H9 (cell line): ENCODE results near the gene PCLAF. TPM values are rescaled to one million over a fixed set of nuclear protein-coding genes. Genes with fewer than 3 reads are reported as not detected.

Source experiments
- DNase-seq: peaks from one replicate; pipeline ENCODE4 v3.0.0-alpha.2; 2017
- H2AFZ ChIP-seq: one replicate; pipeline ENCODE4 v1.6.1; 2013; ENCODE audit warnings: mild to moderate bottlenecking, low read length, control low read depth, moderate library complexity
- H2AK5ac ChIP-seq: 2 replicates; pipeline ENCODE4 v1.6.1; 2013; ENCODE audit warnings: low read length, control low read depth, mixed read lengths; ENCODE audit not compliant: insufficient read length
- H2BK120ac ChIP-seq: one replicate; pipeline ENCODE4 v1.6.1; 2013; ENCODE audit warnings: low read depth, mild to moderate bottlenecking, low read length, control low read depth, inconsistent platforms; ENCODE audit not compliant: poor library complexity, severe bottlenecking
- H2BK12ac ChIP-seq: 2 replicates; pipeline ENCODE4 v1.6.1; 2013; ENCODE audit warnings: low read length, control low read depth, mixed read lengths, low read depth; ENCODE audit not compliant: insufficient read length
- H2BK15ac ChIP-seq: 2 replicates; pipeline ENCODE4 v1.6.1; 2013; ENCODE audit warnings: low read depth, low read length, control low read depth
- H2BK20ac ChIP-seq: one replicate; pipeline ENCODE4 v1.6.1; 2013; ENCODE audit warnings: low read depth, mild to moderate bottlenecking, low read length, control low read depth, inconsistent platforms; ENCODE audit not compliant: poor library complexity, severe bottlenecking
- H2BK5ac ChIP-seq: 2 replicates; pipeline ENCODE4 v1.6.1; 2013; ENCODE audit warnings: low read length, control low read depth, mixed read lengths; ENCODE audit not compliant: insufficient read length
- H3K14ac ChIP-seq: 2 replicates; pipeline ENCODE4 v1.6.1; 2013; ENCODE audit warnings: low read length, control low read depth; ENCODE audit not compliant: insufficient read depth
- H3K18ac ChIP-seq: 2 replicates; pipeline ENCODE4 v1.6.1; 2013; ENCODE audit warnings: low read depth, mild to moderate bottlenecking, mixed read lengths, low read length, control low read depth; ENCODE audit not compliant: insufficient read length
- H3K23ac ChIP-seq: 2 replicates; pipeline ENCODE4 v1.6.1; 2013; ENCODE audit warnings: low read length, control low read depth, mixed read lengths, low read depth; ENCODE audit not compliant: insufficient read length
- H3K23me2 ChIP-seq: 2 replicates; pipeline ENCODE4 v1.6.1; 2013; ENCODE audit warnings: low read depth, mild to moderate bottlenecking, mixed read lengths, low read length, control low read depth; ENCODE audit not compliant: insufficient read length, poor library complexity, severe bottlenecking
- H3K27ac ChIP-seq: 2 replicates; pipeline ENCODE4 v1.5.1; 2013; ENCODE audit warnings: low read length, control low read depth, mixed read lengths, low read depth; ENCODE audit not compliant: insufficient read length
- H3K27me3 ChIP-seq: 2 replicates; pipeline ENCODE4 v1.6.1; 2013; ENCODE audit warnings: low read length, control low read depth, inconsistent platforms; ENCODE audit not compliant: insufficient read depth
- H3K4ac ChIP-seq: 2 replicates; pipeline ENCODE4 v1.6.1; 2013; ENCODE audit warnings: low read depth, mild to moderate bottlenecking, control low read depth, inconsistent platforms, low read length, moderate library complexity
- H3K4me1 ChIP-seq: 2 replicates; pipeline ENCODE4 v1.6.1; 2013; ENCODE audit warnings: low read length, control low read depth, inconsistent platforms; ENCODE audit not compliant: insufficient read depth
- H3K4me2 ChIP-seq: 2 replicates; pipeline ENCODE4 v1.6.1; 2013; ENCODE audit warnings: low read length, control low read depth, mixed read lengths; ENCODE audit not compliant: insufficient read length, insufficient read depth
- H3K56ac ChIP-seq: 2 replicates; pipeline ENCODE4 v1.6.1; 2013; ENCODE audit warnings: low read depth, mild to moderate bottlenecking, mixed read lengths, low read length, control low read depth; ENCODE audit not compliant: insufficient read length
- H3K79me1 ChIP-seq: 2 replicates; pipeline ENCODE4 v1.6.1; 2013; ENCODE audit warnings: low read depth, mild to moderate bottlenecking, moderate library complexity, low read length, control low read depth, inconsistent platforms; ENCODE audit not compliant: insufficient read depth, poor library complexity, severe bottlenecking
- H3K79me2 ChIP-seq: 2 replicates; pipeline ENCODE4 v1.6.1; 2013; ENCODE audit warnings: low read length, control low read depth, inconsistent platforms; ENCODE audit not compliant: insufficient read depth
- H3K9ac ChIP-seq: 2 replicates; pipeline ENCODE4 v1.6.1; 2013; ENCODE audit warnings: low read length, control low read depth, mixed read lengths; ENCODE audit not compliant: insufficient read length; ENCODE audit errors: extremely low read depth
- H3K9me3 ChIP-seq: one replicate; pipeline ENCODE4 v1.6.1; 2013; ENCODE audit warnings: low read depth, low read length, inconsistent platforms; ENCODE audit not compliant: control insufficient read depth
- H3T11ph ChIP-seq: one replicate; pipeline ENCODE4 v1.6.1; 2013; ENCODE audit warnings: mild to moderate bottlenecking, low read length, control low read depth, inconsistent platforms
- H4K20me1 ChIP-seq: one replicate; pipeline ENCODE4 v1.6.1; 2013; ENCODE audit not compliant: control insufficient read depth, insufficient read length, insufficient read depth
- H4K5ac ChIP-seq: 2 replicates; pipeline ENCODE4 v1.6.1; 2013; ENCODE audit warnings: low read depth, mild to moderate bottlenecking, mixed read lengths, low read length, control low read depth; ENCODE audit not compliant: insufficient read length
- H4K8ac ChIP-seq: replicated peaks from 2 replicates; pipeline ENCODE4 v1.6.1; 2013; ENCODE audit warnings: low read length, control low read depth, mixed read lengths, low read depth; ENCODE audit not compliant: insufficient read length
- H4K91ac ChIP-seq: 2 replicates; pipeline ENCODE4 v1.6.1; 2013; ENCODE audit warnings: low read depth, mild to moderate bottlenecking, moderate library complexity, mixed read lengths, low read length, control low read depth; ENCODE audit not compliant: insufficient read length
- H3K27ac Mint-ChIP-seq, 3 experiments: 2 replicates in 2 of 3; 3 replicates in 1 of 3; pipeline ENCODE4 v1.8.0; 2020 to 2021; ENCODE audit warnings: mixed read lengths in 3 of 3, mild to moderate bottlenecking in 1 of 3, moderate library complexity in 1 of 3
- H3K27me3 Mint-ChIP-seq: 2 replicates; pipeline ENCODE4 v1.8.0; 2021; ENCODE audit warnings: low read depth, mild to moderate bottlenecking, moderate library complexity, mixed read lengths
- H3K36me3 Mint-ChIP-seq, 3 experiments: 2 replicates in 2 of 3; 3 replicates in 1 of 3; pipeline ENCODE4 v1.8.0; 2020 to 2021; ENCODE audit warnings: low read depth in 3 of 3, mixed read lengths in 3 of 3; ENCODE audit not compliant: insufficient read depth in 1 of 3
- H3K4me1 Mint-ChIP-seq, 2 experiments: 2 replicates each; pipeline ENCODE4 v1.8.0; 2020; ENCODE audit warnings: mixed read lengths in 2 of 2
- H3K4me3 Mint-ChIP-seq, 2 experiments: 2 replicates in 1 of 2; 3 replicates in 1 of 2; pipeline ENCODE4 v1.8.0; 2020 to 2021; ENCODE audit warnings: mild to moderate bottlenecking in 2 of 2, mixed read lengths in 2 of 2, moderate library complexity in 1 of 2
- H3K9me3 Mint-ChIP-seq, 2 experiments: 2 replicates in 1 of 2; 3 replicates in 1 of 2; pipeline ENCODE4 v1.8.0; 2020; ENCODE audit warnings: mild to moderate bottlenecking in 2 of 2, mixed read lengths in 2 of 2, moderate library complexity in 1 of 2
- CTCF ChIP-seq: fragments of 200-600 bp; sonication (generic); conservative IDR thresholded peaks from 3 replicates; pipeline ENCODE4 v1.8.0; 2021; ENCODE audit warnings: antibody characterized with exemption, mild to moderate bottlenecking
- WGBS: extraction: QIAGEN DNeasy Blood & Tissue Kit; methylation state at CpG from one replicate; pipeline ENCODE4 v1.1.7; 2013; ENCODE audit warnings: missing lambda C conversion rate, low lambda C conversion rate, mixed read lengths; ENCODE audit not compliant: insufficient read length; ENCODE audit errors: extremely low coverage; 5-methylcytosine and 5-hydroxymethylcytosine counted together
- total RNA-seq: library from RNA; stranded (reverse); gene quantifications from 2 replicates; pipeline ENCODE4 v1.2.1, GENCODE V29; 2021

Gene PCLAF
- total RNA-seq, 1 experiment from 2014 or later = 65.6 TPM

- no peak overlapping the region for H3T11ph ChIP-seq
- H4K8ac ChIP-seq = no peak overlapping the region
- no peaks in the 10 kb centered on the region for H3K79me2 ChIP-seq
- H3K27ac ChIP-seq = no peak overlapping the region
- no peak overlapping the region for H2BK20ac ChIP-seq
- no peak overlapping the region for H2AFZ ChIP-seq
- Mint-ChIP-seq H3K4me1 (peaks cover 9 to 12% of the 10 kb centered on the region in 2 experiments), H3K9me3 (no peaks in the 10 kb centered on the region), H3K36me3 (peaks cover 2 to 26% (median 17%) of the 10 kb centered on the region in 3 experiments; a peak in 6 of 7 replicates), H3K27ac (no peak overlapping the region), H3K4me3 (no peak overlapping the region), H3K27me3 (no peaks in the 10 kb centered on the region)
- no peak overlapping the region for H2BK12ac ChIP-seq
- H3K4me1 ChIP-seq = no peaks in the 10 kb centered on the region
- no peak overlapping the region for H4K5ac ChIP-seq
- no peak overlapping the region for H2BK5ac ChIP-seq
- no peak overlapping the region for H3K23ac ChIP-seq
- H3K23me2 ChIP-seq = no peaks in the 10 kb centered on the region
- no peak overlapping the region for H3K4ac ChIP-seq
- DNase-seq = no peak
- no peak overlapping the region for H2BK15ac ChIP-seq
- no peak overlapping the region for H3K56ac ChIP-seq
- H3K4me2 ChIP-seq = no peak overlapping the region
- no peak for TF ChIP-seq CTCF
- H3K27me3 ChIP-seq = no peaks in the 10 kb centered on the region
- H3K79me1 ChIP-seq = no peaks in the 10 kb centered on the region
- no CpG with 5 or more reads among the region's 2 CpGs for WGBS
- H2AK5ac ChIP-seq = no peak overlapping the region
- H3K14ac ChIP-seq = no peak overlapping the region
- H3K9me3 ChIP-seq = no peaks in the 10 kb centered on the region
- no peak overlapping the region for H4K91ac ChIP-seq
- no peak overlapping the region for H2BK120ac ChIP-seq
- H3K9ac ChIP-seq = no peak overlapping the region
- no peak overlapping the region for H3K18ac ChIP-seq
- H4K20me1 ChIP-seq = no peaks in the 10 kb centered on the region
Observed at GRCh38 chr15:64343841-64344240, 37.4 kb downstream of the PCLAF start.
